Measurements from ENCODE around the gene IMP4. TPM values are rescaled to one million over a fixed set of nuclear protein-coding genes. Genes with fewer than 3 reads are reported as not detected.

IMP4 gene
- total and polyA plus RNA-seq, 2 of the 8 experiments (the other 6 are each of a cell fraction or from before 2014, with no cell fraction given), result 96.8 to 194 TPM

DNA sequence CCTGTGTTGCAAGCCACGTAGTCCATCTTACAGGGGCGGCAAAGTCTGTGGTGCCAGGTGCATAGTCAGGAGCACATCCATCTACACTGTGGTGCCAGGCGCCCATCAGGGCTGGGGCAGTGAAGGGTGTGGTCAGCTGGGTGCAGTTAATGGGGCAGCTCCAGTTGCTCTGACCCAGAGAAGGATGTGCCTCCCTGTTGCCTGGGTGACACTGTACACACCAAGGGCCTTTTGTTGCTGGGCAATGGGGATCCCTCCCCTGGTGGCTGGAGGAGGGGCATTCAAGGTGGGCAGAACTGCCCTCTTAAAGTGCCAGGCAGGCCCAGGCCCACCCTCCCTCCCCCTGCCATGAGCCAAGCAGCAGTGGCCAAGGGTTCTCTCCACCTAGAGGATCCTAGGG is 28.3 kb upstream of the IMP4 start (continued):
- TF ChIP-seq SIN3A (conservative IDR thresholded peaks at IDR 0.05 in 1 of 2, IDR thresholded peaks at IDR 0.05 in 1 of 2; ENCODE audit: low read depth in 1 of 2, low read length in 2 of 2), result no peak
- no peak for TF ChIP-seq KDM1A (IDR thresholded peaks at IDR 0.05; ENCODE audit: borderline replicate concordance, low read length)
- no peak for TF ChIP-seq CEBPB (IDR thresholded peaks at IDR 0.05; ENCODE audit: low read depth, low read length)
- TF ChIP-seq ASH2L (IDR thresholded peaks at IDR 0.05; ENCODE audit: low read length), result no peak
- TF ChIP-seq EP300 (IDR thresholded peaks at IDR 0.05; ENCODE audit: borderline replicate concordance in 1 of 2, low read depth in 2 of 2, low read length in 2 of 2), result no peak

Measured in H1 (cell line).